Spleen (tissue), 7 donors: ENCODE results near the gene CMTR2.

Source experiments
- POLR2AphosphoS5 ChIP-seq, 3 donors: sonication (generic); formaldehyde crosslinking; IDR thresholded peaks; one replicate each; pipeline ENCODE4 v1.5.1; 2017; ENCODE audit warnings: antibody characterized with exemption in 3 of 3
- TF ChIP-seq, protein P1 (sequence below), 11 experiments: fragments of 200-600 bp in 7 of 11; fragments of 450-650 bp in 4 of 11; sonication (generic) in 4 of 11; IDR thresholded peaks in 8 of 11; conservative IDR thresholded peaks in 3 of 11; 1 replicate in 7 of 11; 2 replicates in 4 of 11; pipeline versions ENCODE4 v1.4.0 to v1.8.0; 2016 to 2021; ENCODE audit warnings: antibody characterized with exemption in 11 of 11, inconsistent platforms in 4 of 11, mild to moderate bottlenecking in 1 of 11
- donor health status: DM: no; HTN: no; CAD: no; lungs with moderate emphysema.
- donor health status: DM: no; HTN: no; CAD: no.
- donor health status: DM: no; HTN: no; CAD: no.

DNA sequence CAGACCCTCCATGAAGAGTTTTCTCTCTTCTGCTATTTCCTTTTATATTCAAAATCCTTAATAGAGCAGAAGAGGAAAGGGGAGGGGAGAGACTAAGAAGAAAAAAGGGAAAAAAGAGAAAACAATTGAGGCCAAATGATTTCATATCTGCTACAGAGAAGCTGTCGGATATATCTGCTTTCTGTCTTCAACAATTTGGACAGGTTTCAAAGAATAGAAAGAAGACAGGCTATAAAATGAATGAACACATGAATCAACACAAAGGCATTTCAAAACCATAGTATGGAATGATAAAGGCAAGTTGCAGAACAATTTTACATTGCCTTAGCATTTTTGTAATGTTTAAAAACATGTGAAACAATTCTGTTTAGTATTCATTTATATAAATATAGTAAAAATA is 4.7 kb upstream of the CMTR2 start:
- TF ChIP-seq, protein P1, sequence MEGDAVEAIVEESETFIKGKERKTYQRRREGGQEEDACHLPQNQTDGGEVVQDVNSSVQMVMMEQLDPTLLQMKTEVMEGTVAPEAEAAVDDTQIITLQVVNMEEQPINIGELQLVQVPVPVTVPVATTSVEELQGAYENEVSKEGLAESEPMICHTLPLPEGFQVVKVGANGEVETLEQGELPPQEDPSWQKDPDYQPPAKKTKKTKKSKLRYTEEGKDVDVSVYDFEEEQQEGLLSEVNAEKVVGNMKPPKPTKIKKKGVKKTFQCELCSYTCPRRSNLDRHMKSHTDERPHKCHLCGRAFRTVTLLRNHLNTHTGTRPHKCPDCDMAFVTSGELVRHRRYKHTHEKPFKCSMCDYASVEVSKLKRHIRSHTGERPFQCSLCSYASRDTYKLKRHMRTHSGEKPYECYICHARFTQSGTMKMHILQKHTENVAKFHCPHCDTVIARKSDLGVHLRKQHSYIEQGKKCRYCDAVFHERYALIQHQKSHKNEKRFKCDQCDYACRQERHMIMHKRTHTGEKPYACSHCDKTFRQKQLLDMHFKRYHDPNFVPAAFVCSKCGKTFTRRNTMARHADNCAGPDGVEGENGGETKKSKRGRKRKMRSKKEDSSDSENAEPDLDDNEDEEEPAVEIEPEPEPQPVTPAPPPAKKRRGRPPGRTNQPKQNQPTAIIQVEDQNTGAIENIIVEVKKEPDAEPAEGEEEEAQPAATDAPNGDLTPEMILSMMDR (IDR thresholded peaks at IDR 0.05 in 8 of 11, conservative IDR thresholded peaks at IDR 0.05 in 3 of 11), result no peak
- no peak for TF ChIP-seq POLR2AphosphoS5 (IDR thresholded peaks at IDR 0.05)
